Heart right ventricle (tissue), 16 donors: ENCODE results near the gene ATP8B3. TPM values are rescaled to one million over a fixed set of nuclear protein-coding genes. Genes with fewer than 3 reads are reported as not detected.

Source experiments
- ATAC-seq, 8 donors: fragments of 200-7000 bp; cut with Tn5 transposase; one replicate each; pipeline ENCODE4 v1.9.1; 2020; ENCODE audit warnings: mild to moderate bottlenecking in 8 of 8, moderate library complexity in 8 of 8, moderate number of reproducible peaks in 1 of 8
- DNase-seq, 2 donors: peaks; one replicate each; pipeline ENCODE4 v3.0.0-alpha.2; 2020
- H3K27ac ChIP-seq, 10 donors: fragments of 200-600 bp; sonication (generic) in 2 of 10; one replicate each; pipeline versions ENCODE4 v1.5.0 to v1.8.0; 2020 to 2022; ENCODE audit warnings: mild to moderate bottlenecking in 3 of 10
- H3K27me3 ChIP-seq, 7 donors: fragments of 200-600 bp; one replicate each; pipeline ENCODE4 v1.8.0; 2021 to 2022; ENCODE audit warnings: mild to moderate bottlenecking in 2 of 7
- H3K36me3 ChIP-seq, 9 donors: fragments of 200-600 bp; sonication (generic) in 1 of 9; one replicate each; pipeline versions ENCODE4 v1.5.0 to v1.8.0; 2020 to 2022; ENCODE audit warnings: mild to moderate bottlenecking in 2 of 9
- H3K4me1 ChIP-seq, 9 donors: fragments of 200-600 bp; sonication (generic) in 1 of 9; one replicate each; pipeline versions ENCODE4 v1.5.0 to v1.8.0; 2020 to 2022; ENCODE audit warnings: mild to moderate bottlenecking in 4 of 9
- H3K4me3 ChIP-seq, 10 donors: fragments of 200-600 bp; sonication (generic) in 2 of 10; one replicate each; pipeline versions ENCODE4 v1.5.0 to v1.8.0; 2020 to 2022; ENCODE audit warnings: mild to moderate bottlenecking in 7 of 10, moderate library complexity in 2 of 10
- H3K9me3 ChIP-seq, 11 donors: fragments of 200-600 bp in 10 of 11; sonication (generic) in 2 of 11; one replicate each; pipeline versions ENCODE4 v1.5.0 to v1.8.0; 2013 to 2022; ENCODE audit warnings: mild to moderate bottlenecking in 2 of 11, control low read depth in 1 of 11, moderate library complexity in 1 of 11
- CTCF ChIP-seq, 9 donors: fragments of 200-600 bp; sonication (generic) in 2 of 9; IDR thresholded peaks; one replicate each; pipeline versions ENCODE4 v1.5.0 to v1.8.0; 2021 to 2022; ENCODE audit warnings: antibody characterized with exemption in 9 of 9, mild to moderate bottlenecking in 5 of 9, moderate library complexity in 1 of 9
- WGBS, 2 donors: extraction: QIAGEN DNeasy Blood & Tissue Kit; methylation state at CpG; one replicate each; pipeline ENCODE4 v1.1.7; 2013; ENCODE audit warnings: inconsistent platforms in 1 of 2; 5-methylcytosine and 5-hydroxymethylcytosine counted together
- intact Hi-C, 10 donors: fragments of 100-400 bp; cut with DNase I; formaldehyde crosslinking; loops; one replicate each; pipeline versions ENCODE4 v1.11.1 to v1.14.2; 2022
- microRNA-seq, 2 donors: library from miRNA; unstranded; fragments of <30 nt; microRNA quantifications; one replicate each; pipeline ENCODE4 v1.2.0, GENCODE V29; 2021
- polyA plus RNA-seq, 2 donors: library from polyadenylated mRNA; stranded (reverse); fragments of 200-250 nt; gene quantifications; one replicate each; pipeline ENCODE4 v1.2.3, GENCODE V29; 2013
- total RNA-seq, 10 donors: library from RNA; stranded (reverse); fragmentation: NEBNext Ultra II Directional in 3 of 10; extraction: Animal tissue kit (Norgen Biotek cat#: 25700) in 3 of 10; gene quantifications; one replicate each; pipeline versions ENCODE4 v1.2.1 to v1.2.4, GENCODE V29; 2021 to 2023
- donor health status: Arrhythmogenic right ventricular cardiomyopathy.
- donor health status: ischemic (EF 13 %, LVEDD 7.1; RV severe dilation, severe dysfunction).
- donor health status: healthy with polysubstance abuse.
- donor health status: DM: no; HTN: yes; CAD: no.
- donor health status: DM: no; HTN: no; CAD: no.
- donor health status: ischemic (EF 25% LVEDD 6.9; RV normal size, moderate dysfunction).
- donor health status: ischemic (EF 25% LVEDD 5.7; RV mildly dilated, moderate dysfunction).
- donor health status: healthy.
- donor health status: DM: yes; HTN: yes; CAD: no.
- donor health status: Ischemic cardiomyopathy.
- donor health status: ischemic (EF 35%, LVEDD 5.7; RV mildly dilated, moderate dysfunction).
- donor health status: nonischemic (EF 11% LVEDD 7.7; RV severe dilation, severe dysfunction).
- donor health status: DM: yes; HTN: yes; CAD: no.
- donor health status: PGD.
- donor health status: ischemic (EF 29% LVEDD 5.4; RV normal size, mild dysfunction).
- donor health status: nonischemic (EF 23%, LVEDD 6.1; RV moderate dilation, normal function).

ATP8B3 gene
- total and polyA plus RNA-seq, 12 donors: 0.13 to 3.4 (median 0.52) TPM

GRCh38 chr19:1734321-1734966 lies 77.6 kb downstream of the ATP8B3 start:
- H3K4me1 ChIP-seq: no peaks in the 10 kb centered on the region
- TF ChIP-seq CTCF (IDR thresholded peaks at IDR 0.05): no peak
- H3K4me3 ChIP-seq: no peak overlapping the region
- intact Hi-C loops: no loop called here
- no peak overlapping the region for H3K27ac ChIP-seq
- no peaks in the 10 kb centered on the region for H3K9me3 ChIP-seq
- 15 to 16% methylated on average over 28 of the region's 28 CpGs for WGBS, 2 donors
- peaks cover 0 to 99% (median 93%) of the 10 kb centered on the region in 7 donors for H3K27me3 ChIP-seq
- DNase-seq (no peak), ATAC-seq (no peak)
- H3K36me3 ChIP-seq: no peaks in the 10 kb centered on the region

Small RNA genes within 50 kb of the gene (microRNA-seq; reads per million reads assigned to microRNA genes)
- gene MIR1909: 0 to 0.51 reads per million in 2 donors

Other genes with a start within 250 kb of the ATP8B3 start
- gene MEX3D, start 244.0 kb downstream of the ATP8B3 start, total RNA-seq: 1 to 10 TPM; 5.4 to 9.4 (median 8.1) TPM
- gene MEX3D, start 244.0 kb downstream of the ATP8B3 start, polyA plus RNA-seq: 1 to 10 TPM; 1.8 to 5.9 TPM
- 100 to 1,000 TPM in 1 of 10 donors, 10 to 100 TPM in 9; 34.5 to 101 (median 47.7) TPM for gene MBD3, start 219.4 kb downstream of the ATP8B3 start, total RNA-seq
- 100 to 1,000 TPM; 111 to 125 TPM for gene MBD3, start 219.4 kb downstream of the ATP8B3 start, polyA plus RNA-seq
- gene UQCR11, start 206.8 kb downstream of the ATP8B3 start, total RNA-seq: 1,000 to 10,000 TPM in 2 of 10 donors, 100 to 1,000 TPM in 8; 569 to 1,132 (median 804) TPM
- 100 to 1,000 TPM; 141 to 382 TPM for gene UQCR11, start 206.8 kb downstream of the ATP8B3 start, polyA plus RNA-seq
- 10 to 100 TPM; 12.4 to 29.2 (median 17.9) TPM for gene TCF3, start 159.7 kb downstream of the ATP8B3 start, total RNA-seq
- gene TCF3, start 159.7 kb downstream of the ATP8B3 start, polyA plus RNA-seq: 10 to 100 TPM; 20.1 to 38.1 TPM
- not detected for gene ONECUT3, start 58.8 kb downstream of the ATP8B3 start, total RNA-seq
- not detected for gene ONECUT3, start 58.8 kb downstream of the ATP8B3 start, polyA plus RNA-seq
- 10 to 100 TPM; 13.1 to 20.1 (median 16.5) TPM for gene REXO1, start 36.2 kb upstream of the ATP8B3 start, total RNA-seq
- gene REXO1, start 36.2 kb upstream of the ATP8B3 start, polyA plus RNA-seq: 10 to 100 TPM; 13.1 to 20.6 TPM
- 10 to 100 TPM in 4 of 10 donors, 1 to 10 TPM in 6; 5.0 to 13.4 (median 7.6) TPM for gene KLF16, start 51.3 kb upstream of the ATP8B3 start, total RNA-seq
- 1 to 10 TPM; 4.0 to 8.6 TPM for gene KLF16, start 51.3 kb upstream of the ATP8B3 start, polyA plus RNA-seq
- gene ABHD17A, start 73.2 kb upstream of the ATP8B3 start, total RNA-seq: 10 to 100 TPM; 45.1 to 68.0 (median 57.0) TPM
- gene ABHD17A, start 73.2 kb upstream of the ATP8B3 start, polyA plus RNA-seq: 100 to 1,000 TPM in 1 of 2 donors, 10 to 100 TPM in 1; 93.6 to 185 TPM
- 1 to 10 TPM in 9 of 10 donors, under 1 TPM in 1; 0.94 to 3.2 (median 1.4) TPM for gene ADAT3, start 93.1 kb upstream of the ATP8B3 start, total RNA-seq
- gene ADAT3, start 93.1 kb upstream of the ATP8B3 start, polyA plus RNA-seq: 1 to 10 TPM; 2.0 to 4.3 TPM
- gene SCAMP4, start 93.1 kb upstream of the ATP8B3 start, total RNA-seq: 10 to 100 TPM; 11.7 to 24.2 (median 14.4) TPM
- gene SCAMP4, start 93.1 kb upstream of the ATP8B3 start, polyA plus RNA-seq: 10 to 100 TPM; 17.0 to 22.1 TPM
- 10 to 100 TPM; 17.7 to 32.4 (median 23.7) TPM for gene CSNK1G2, start 128.9 kb upstream of the ATP8B3 start, total RNA-seq
- gene CSNK1G2, start 128.9 kb upstream of the ATP8B3 start, polyA plus RNA-seq: 10 to 100 TPM; 30.5 to 35.2 TPM
- 10 to 100 TPM; 45.1 to 70.4 (median 56.6) TPM for gene BTBD2, start 203.4 kb upstream of the ATP8B3 start, total RNA-seq
- 10 to 100 TPM; 42.8 to 55.2 TPM for gene BTBD2, start 203.4 kb upstream of the ATP8B3 start, polyA plus RNA-seq
- gene MKNK2, start 239.0 kb upstream of the ATP8B3 start, total RNA-seq: 100 to 1,000 TPM; 107 to 260 (median 144) TPM
- gene MKNK2, start 239.0 kb upstream of the ATP8B3 start, polyA plus RNA-seq: 100 to 1,000 TPM; 144 to 189 TPM